Measurements from ENCODE around the gene WDR3.

- no peak for TF ChIP-seq BCL11A (IDR thresholded peaks at IDR 0.05; ENCODE audit: low read depth, low read length)
- no peak for TF ChIP-seq CTCF (IDR thresholded peaks at IDR 0.05 in 2 of 3, conservative IDR thresholded peaks at IDR 0.05 in 1 of 3; ENCODE audit: control insufficient read depth in 2 of 3, extremely low read depth in 1 of 3, insufficient read depth in 1 of 3, low read depth in 3 of 3, low read length in 3 of 3)
- TF ChIP-seq FOXM1 (IDR thresholded peaks at IDR 0.05; ENCODE audit: low read depth, low read length): no peak
- no peak for TF ChIP-seq KAT2A (conservative IDR thresholded peaks at IDR 0.05; ENCODE audit: control insufficient read depth, low read depth, low read length)
- TF ChIP-seq RAD21 (IDR thresholded peaks at IDR 0.05; ENCODE audit: insufficient read depth, low read depth, low read length): no peak
- TF ChIP-seq BHLHE40 (IDR thresholded peaks at IDR 0.05; ENCODE audit: borderline replicate concordance in 1 of 2, low read depth in 2 of 2, low read length in 1 of 2): no peak
- TF ChIP-seq ZBTB11 (CRISPR knock-in tag; IDR thresholded peaks at IDR 0.05): no peak
- no peak for TF ChIP-seq RFX5 (IDR thresholded peaks at IDR 0.05; ENCODE audit: low read depth, low read length)
- no peak for TF ChIP-seq SIX5 (IDR thresholded peaks at IDR 0.05; ENCODE audit: low read depth, low read length, severe bottlenecking)
Observed at GRCh38 chr1:117981455-117982192, 52.1 kb downstream of the WDR3 start.
